Endothelial cell of umbilical vein (primary cell): ENCODE data around the gene CFAP107. TPM values are rescaled to one million over a fixed set of nuclear protein-coding genes. Genes with fewer than 3 reads are reported as not detected.

Experiments used
- BruUV-seq: library from RNA; stranded (reverse); fragments of 400-500 nt; replicated peaks from 2 replicates; lab custom pipeline; 2021; lab: Mats Ljungman, UMichigan
- CTCF ChIA-PET: fragments of 300-600, 350-600 bp; sonication (Branson Sonifier 250); formaldehyde crosslinking; loops from one replicate; lab custom pipeline; 2021; ENCODE audit warnings: antibody characterized with exemption, inconsistent platforms; lab: Charles Lee
- POLR2A ChIA-PET: fragments of 300-600, 350-600 bp; sonication (Branson Sonifier 250); formaldehyde crosslinking; loops from one replicate; lab custom pipeline; 2021; ENCODE audit warnings: antibody characterized with exemption, inconsistent platforms; lab: Charles Lee
- DNase-seq: peaks from one replicate; pipeline ENCODE4 v3.0.0-alpha.2; 2011; ENCODE audit warnings: low read depth, low spot score
- FAIRE-seq: peaks from 2 replicates; lab custom pipeline; 2011; peaks lifted over from hg19 to GRCh38; lab: Jason Lieb, UNC
- H2AFZ ChIP-seq: 2 replicates; pipeline ENCODE4 v1.6.0; 2012; ENCODE audit warnings: low read depth, low read length, control low read depth, inconsistent platforms
- H3K27ac ChIP-seq: 2 replicates; pipeline ENCODE4 v1.5.1; 2011; ENCODE audit warnings: low read depth, mild to moderate bottlenecking, control low read depth, low read length, moderate library complexity; ENCODE audit not compliant: insufficient read depth
- H3K27me3 ChIP-seq, 2 experiments: 2 replicates each; pipeline versions ENCODE4 v1.6.0 to v1.6.1; 2011; ENCODE audit warnings: low read length in 2 of 2, mixed read lengths in 1 of 2; ENCODE audit not compliant: control insufficient read depth in 2 of 2, insufficient read depth in 2 of 2
- H3K36me3 ChIP-seq, 2 experiments: 2 replicates in 1 of 2; 3 replicates in 1 of 2; pipeline ENCODE4 v1.5.1; 2011; ENCODE audit warnings: low read length in 2 of 2, mild to moderate bottlenecking in 1 of 2, moderate library complexity in 1 of 2; ENCODE audit not compliant: control insufficient read depth in 2 of 2, insufficient read depth in 2 of 2; ENCODE audit errors: extremely low read depth in 1 of 2
- H3K4me1 ChIP-seq: 3 replicates; pipeline ENCODE4 v1.5.1; 2011; ENCODE audit warnings: mild to moderate bottlenecking, low read length; ENCODE audit not compliant: control insufficient read depth, insufficient read depth; ENCODE audit errors: extremely low read depth
- H3K4me2 ChIP-seq: 2 replicates; pipeline ENCODE4 v1.6.1; 2011; ENCODE audit warnings: low read length, control low read depth, mixed read lengths; ENCODE audit not compliant: insufficient read depth
- H3K4me3 ChIP-seq, 3 experiments: fragments of 200-600 bp in 1 of 3; sonication (generic), shearing (Covaris generic) in 1 of 3; replicated peaks in 1 of 3; 2 replicates each; pipeline ENCODE4 v1.5.1; 2011 to 2016; ENCODE audit warnings: control low read depth in 3 of 3, low read length in 3 of 3, mild to moderate bottlenecking in 2 of 3, inconsistent platforms in 1 of 3, low read depth in 1 of 3, moderate library complexity in 1 of 3; ENCODE audit not compliant: insufficient read depth in 1 of 3
- H3K79me2 ChIP-seq: 2 replicates; pipeline ENCODE4 v1.6.0; 2012; ENCODE audit warnings: low read length, inconsistent platforms; ENCODE audit not compliant: control insufficient read depth, insufficient read depth
- H3K9ac ChIP-seq: replicated peaks from 2 replicates; pipeline ENCODE3; 2011; ENCODE audit warnings: low read length, control low read depth; ENCODE audit not compliant: insufficient read depth; ENCODE audit errors: extremely low read depth
- H3K9me1 ChIP-seq: replicated peaks from 3 replicates; pipeline ENCODE4 v1.6.0; 2011; ENCODE audit warnings: mild to moderate bottlenecking, low read length; ENCODE audit not compliant: control insufficient read depth, insufficient read depth; ENCODE audit errors: extremely low read depth
- H3K9me3 ChIP-seq: replicated peaks from 2 replicates; pipeline ENCODE4 v1.5.1; 2012; ENCODE audit warnings: low read length, inconsistent platforms; ENCODE audit not compliant: control insufficient read depth, insufficient read depth
- H4K20me1 ChIP-seq: replicated peaks from 2 replicates; pipeline ENCODE3; 2011; ENCODE audit warnings: mild to moderate bottlenecking, low read length; ENCODE audit not compliant: control insufficient read depth, insufficient read depth; ENCODE audit errors: extremely low read depth
- EZH2 ChIP-seq: IDR thresholded peaks from 2 replicates; pipeline ENCODE4 v1.6.1; 2012; ENCODE audit warnings: borderline replicate concordance, low read depth, mild to moderate bottlenecking, moderate library complexity, low read length, inconsistent platforms; ENCODE audit not compliant: severe bottlenecking
- FOS ChIP-seq: IDR thresholded peaks from 2 replicates; pipeline ENCODE4 v1.6.1; 2011; ENCODE audit warnings: mild to moderate bottlenecking, low read length, moderate library complexity, borderline replicate concordance; ENCODE audit not compliant: insufficient read depth
- GATA2 ChIP-seq: IDR thresholded peaks from 2 replicates; pipeline ENCODE4 v1.7.0; 2011; ENCODE audit warnings: low read depth, mild to moderate bottlenecking, moderate library complexity, mixed read lengths, low read length; ENCODE audit not compliant: insufficient read length, insufficient read depth
- MAX ChIP-seq: IDR thresholded peaks from 2 replicates; pipeline ENCODE4 v1.6.1; 2011; ENCODE audit not compliant: insufficient read depth, insufficient read length
- MYC ChIP-seq: IDR thresholded peaks from one replicate; pipeline ENCODE4 v1.6.1; 2011; ENCODE audit warnings: mild to moderate bottlenecking, low read depth, low read length
- POLR2A ChIP-seq: IDR thresholded peaks from 2 replicates; pipeline ENCODE4 v1.6.1; 2012; ENCODE audit warnings: low read depth, mild to moderate bottlenecking, control low read depth, low read length
- dilution Hi-C: fragments of 300-500 bp; cut with MboI; formaldehyde crosslinking; loops from one replicate; pipeline ENCODE4 v1.15.0; 2019; ENCODE audit warnings: low sequenced_read_pairs; ENCODE audit not compliant: extremely low pct_ligation_motif_present
- intact Hi-C: fragments of 100-400 bp; cut with micrococcal nuclease; formaldehyde crosslinking; loops from one replicate; pipeline ENCODE4 v1.10.0; 2022
- polyA plus RNA-seq, 4 experiments: library from polyadenylated mRNA; depleted of rRNA in 3 of 4; stranded (reverse) in 3 of 4; unstranded in 1 of 4; fragments of >200 nt; gene quantifications; 2 replicates each; pipeline versions ENCODE4 v1.2.1 to v1.2.3, GENCODE V29; 2011 to 2012; ENCODE audit warnings: missing spikeins in 1 of 4
- total RNA-seq: library from RNA; stranded (reverse); gene quantifications from 2 replicates; pipeline ENCODE4 v1.2.3, GENCODE V29; 2021

CFAP107 gene
- total and polyA plus RNA-seq, 2 donors (not counting 3 experiments of a cell fraction or from before 2014, with no cell fraction given), result not detected

DNA sequence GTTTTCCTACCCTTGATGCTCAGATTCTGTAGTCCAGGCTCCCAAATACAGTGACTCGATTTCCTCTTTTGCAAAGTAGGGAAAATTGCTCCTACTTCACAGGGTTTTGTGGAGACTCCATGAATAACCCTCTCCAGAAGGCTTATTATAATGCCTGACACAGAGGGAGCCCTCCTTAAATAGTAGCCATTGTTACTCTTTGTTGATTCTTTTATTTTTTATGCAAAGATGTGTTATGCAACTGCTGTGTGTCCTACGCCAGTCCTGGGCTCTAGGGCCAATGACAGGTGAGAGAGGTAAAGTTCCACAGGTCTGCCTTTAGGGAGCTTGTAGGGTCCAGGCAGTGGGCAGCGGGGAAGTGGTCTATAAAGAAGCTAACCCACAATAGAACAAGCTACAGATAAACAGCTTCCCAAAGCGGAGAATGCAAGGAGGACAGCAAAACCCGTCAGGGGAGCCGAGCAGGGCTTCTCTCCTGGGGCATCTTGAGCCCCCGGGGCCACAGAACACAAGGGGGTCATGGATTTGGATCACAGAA is 28.6 kb upstream of the CFAP107 start:
- H2AFZ ChIP-seq, result no peak overlapping the region
- no peaks in the 10 kb centered on the region for H3K79me2 ChIP-seq
- H3K4me1 ChIP-seq, result no peaks in the 10 kb centered on the region
- H3K36me3 ChIP-seq, result no peaks in the 10 kb centered on the region
- no peak for TF ChIP-seq EZH2
- no peak for TF ChIP-seq GATA2
- H3K4me2 ChIP-seq, result no peak overlapping the region
- no peaks in the 10 kb centered on the region for H3K9me1 ChIP-seq
- dilution Hi-C loops, result no loop called here
- FAIRE-seq, result no peak
- no peak overlapping the region for H3K27ac ChIP-seq
- H3K9ac ChIP-seq, result no peak overlapping the region
- no peaks in the 10 kb centered on the region for H3K27me3 ChIP-seq
- BruUV-seq, result no TSS peak
- H3K4me3 ChIP-seq, result no peak overlapping the region
- ChIA-PET CTCF (no interaction called here), POLR2A (no interaction called here)
- no peaks in the 10 kb centered on the region for H3K9me3 ChIP-seq
- DNase-seq, result no peak
- no peaks in the 10 kb centered on the region for H4K20me1 ChIP-seq
- intact Hi-C loops, result no loop called here

- H3K9me3 ChIP-seq, result no peaks in the 10 kb centered on the region
- H3K4me3 ChIP-seq, result no peak overlapping the region
- ChIA-PET POLR2A (no interaction called here), CTCF (no interaction called here)
- FAIRE-seq (no peak), DNase-seq (no peak)
- no peaks in the 10 kb centered on the region for H3K4me1 ChIP-seq
- no peaks in the 10 kb centered on the region for H3K79me2 ChIP-seq
- TF ChIP-seq FOS (no peak), MAX (no peak), POLR2A (no peak), EZH2 (no peak), GATA2 (no peak), MYC (no peak)
- no peak overlapping the region for H3K4me2 ChIP-seq
- dilution Hi-C loops (no loop called here), intact Hi-C loops (no loop called here)
- no peak overlapping the region for H3K9ac ChIP-seq
- no peak overlapping the region for H3K27ac ChIP-seq
- no peaks in the 10 kb centered on the region for H3K9me1 ChIP-seq
- no peaks in the 10 kb centered on the region for H4K20me1 ChIP-seq
- no TSS peak for BruUV-seq
- H2AFZ ChIP-seq, result no peak overlapping the region
- H3K27me3 ChIP-seq, result no peaks in the 10 kb centered on the region
- no peaks in the 10 kb centered on the region for H3K36me3 ChIP-seq
Observed at GRCh38 chr1:12722626-12723025, 23.4 kb upstream of the CFAP107 start.
